Stimulated activated CD4-positive, alpha-beta T cell treated with anti-CD3 and anti-CD28 coated beads, Interleukin-2, amount 100 ng/mL, for 24 hours (primary cell): Measurements from ENCODE around the gene CAST.
"Not testable (repeated sequence)": the region's sequence is repeated elsewhere in the genome, so short reads cannot be mapped to it uniquely, and the experiment has no call there.

Experiments used
- DNase-seq, 2 donors: peaks; one replicate each; pipeline ENCODE4 v3.0.0-alpha.2; 2020

Gene CAST

GRCh38 chr5:96661855-96662724 lies at the start of gene CAST:
CAST (plus strand) TSS chr5:96662376; CDS start chr5:96662423, 47 bp downstream.
- peak; percentile 82 to 84 for DNase-seq

GRCh38 chr5:96614110-96614691 lies 48.0 kb upstream of the CAST start:
- DNase-seq, result peak; percentile 26 to 50

- no peak for DNase-seq
Measured at GRCh38 chr5:96615223-96615622, 47.0 kb upstream of the CAST start.

GRCh38 chr5:96616801-96617200 lies 45.4 kb upstream of the CAST start:
- DNase-seq, result no peak

- DNase-seq, result not testable (repeated sequence)
Measured at GRCh38 chr5:96618311-96619016, 43.7 kb upstream of the CAST start.

- no peak for DNase-seq
Measured at GRCh38 chr5:96619946-96620345, 42.2 kb upstream of the CAST start.

- no peak for DNase-seq
Measured at GRCh38 chr5:96624596-96624995, 37.6 kb upstream of the CAST start.

GRCh38 chr5:96625365-96625764 lies 36.8 kb upstream of the CAST start:
- no peak for DNase-seq

GRCh38 chr5:96626956-96627355 lies 35.2 kb upstream of the CAST start:
- DNase-seq, result no peak

- no peak for DNase-seq
Measured at GRCh38 chr5:96627792-96628398, 34.3 kb upstream of the CAST start.

- DNase-seq, result no peak
Measured at GRCh38 chr5:96628406-96628805, 33.8 kb upstream of the CAST start.

- DNase-seq, result no peak
Measured at GRCh38 chr5:96629774-96630173, 32.4 kb upstream of the CAST start.

GRCh38 chr5:96633820-96634219 lies 28.4 kb upstream of the CAST start:
- no peak for DNase-seq

- no peak for DNase-seq
Measured at GRCh38 chr5:96634881-96635280, 27.3 kb upstream of the CAST start.

GRCh38 chr5:96636046-96636445 lies 26.1 kb upstream of the CAST start:
- DNase-seq, result no peak

- DNase-seq, result no peak
Measured at GRCh38 chr5:96636594-96636993, 25.6 kb upstream of the CAST start.

- DNase-seq, result no peak
Measured at GRCh38 chr5:96637196-96637595, 25.0 kb upstream of the CAST start.

- DNase-seq, result no peak
Measured at GRCh38 chr5:96638561-96638960, 23.6 kb upstream of the CAST start.

- DNase-seq, result no peak
Measured at GRCh38 chr5:96640696-96641095, 21.5 kb upstream of the CAST start.

- DNase-seq, result no peak
Measured at GRCh38 chr5:96641368-96642280, 20.6 kb upstream of the CAST start.

- no peak for DNase-seq
Measured at GRCh38 chr5:96642281-96642640, 19.9 kb upstream of the CAST start.

- no peak for DNase-seq
Measured at GRCh38 chr5:96645091-96645490, 17.1 kb upstream of the CAST start.
